ENCODE results near the gene EHHADH. TPM values are rescaled to one million over a fixed set of nuclear protein-coding genes. Genes with fewer than 3 reads are reported as not detected.

EHHADH gene
- total and polyA plus RNA-seq, 9 of the 15 experiments (the other 6 are each of a cell fraction or from before 2014, with no cell fraction given), result 3.6 to 6.4 (median 5.4) TPM

DNA sequence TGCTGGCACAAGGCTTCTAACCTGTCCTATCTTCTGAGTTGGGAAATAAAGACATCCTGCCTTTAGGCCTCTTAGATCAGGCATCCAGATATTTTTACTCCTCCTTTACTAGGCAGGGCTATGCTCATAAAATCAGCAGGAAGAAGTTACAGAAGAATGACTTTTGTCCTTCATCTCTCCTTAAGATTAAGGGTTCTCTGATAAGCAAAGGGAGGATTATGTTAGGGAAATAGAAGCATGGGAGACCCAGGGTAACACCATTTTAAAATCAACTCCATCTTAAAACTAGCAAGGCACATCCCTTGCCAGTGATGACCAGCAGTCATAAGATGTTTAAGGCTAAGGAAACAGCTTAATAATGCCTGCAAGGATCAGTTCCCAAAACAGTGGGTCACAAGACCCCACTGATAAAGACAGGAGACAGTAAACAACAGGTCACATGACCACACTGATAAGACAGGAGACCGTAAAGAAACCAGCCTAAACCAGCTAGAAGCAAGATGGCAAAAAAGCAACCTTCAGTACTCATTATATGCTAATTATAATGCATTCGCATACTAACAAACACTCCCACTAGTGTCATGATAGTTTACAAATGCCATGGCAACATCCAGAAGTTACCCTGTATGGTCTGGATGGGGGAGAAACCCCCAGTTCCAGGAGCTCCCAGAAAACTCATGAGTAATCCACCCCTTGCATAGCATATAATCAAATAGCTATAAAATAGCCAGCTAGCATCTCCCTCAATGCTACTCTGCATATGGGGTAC is 14.5 kb upstream of the EHHADH start (continued):
- TF ChIP-seq, protein P1, sequence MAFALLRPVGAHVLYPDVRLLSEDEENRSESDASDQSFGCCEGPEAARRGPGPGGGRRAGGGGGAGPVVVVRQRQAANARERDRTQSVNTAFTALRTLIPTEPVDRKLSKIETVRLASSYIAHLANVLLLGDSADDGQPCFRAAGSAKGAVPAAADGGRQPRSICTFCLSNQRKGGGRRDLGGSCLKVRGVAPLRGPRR (CRISPR knock-in tag; IDR thresholded peaks at IDR 0.05), result peak; percentile 65; the same call in 1 of the 2 replicates
- TF ChIP-seq, protein P2, sequence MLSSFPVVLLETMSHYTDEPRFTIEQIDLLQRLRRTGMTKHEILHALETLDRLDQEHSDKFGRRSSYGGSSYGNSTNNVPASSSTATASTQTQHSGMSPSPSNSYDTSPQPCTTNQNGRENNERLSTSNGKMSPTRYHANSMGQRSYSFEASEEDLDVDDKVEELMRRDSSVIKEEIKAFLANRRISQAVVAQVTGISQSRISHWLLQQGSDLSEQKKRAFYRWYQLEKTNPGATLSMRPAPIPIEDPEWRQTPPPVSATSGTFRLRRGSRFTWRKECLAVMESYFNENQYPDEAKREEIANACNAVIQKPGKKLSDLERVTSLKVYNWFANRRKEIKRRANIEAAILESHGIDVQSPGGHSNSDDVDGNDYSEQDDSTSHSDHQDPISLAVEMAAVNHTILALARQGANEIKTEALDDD (IDR thresholded peaks at IDR 0.05), result no peak
- TF ChIP-seq, protein P3, sequence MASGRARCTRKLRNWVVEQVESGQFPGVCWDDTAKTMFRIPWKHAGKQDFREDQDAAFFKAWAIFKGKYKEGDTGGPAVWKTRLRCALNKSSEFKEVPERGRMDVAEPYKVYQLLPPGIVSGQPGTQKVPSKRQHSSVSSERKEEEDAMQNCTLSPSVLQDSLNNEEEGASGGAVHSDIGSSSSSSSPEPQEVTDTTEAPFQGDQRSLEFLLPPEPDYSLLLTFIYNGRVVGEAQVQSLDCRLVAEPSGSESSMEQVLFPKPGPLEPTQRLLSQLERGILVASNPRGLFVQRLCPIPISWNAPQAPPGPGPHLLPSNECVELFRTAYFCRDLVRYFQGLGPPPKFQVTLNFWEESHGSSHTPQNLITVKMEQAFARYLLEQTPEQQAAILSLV (tag; IDR thresholded peaks at IDR 0.05), result no peak
- peak; percentile 82 for TF ChIP-seq HDAC8 (tag; IDR thresholded peaks at IDR 0.05)
- TF ChIP-seq, protein P4, sequence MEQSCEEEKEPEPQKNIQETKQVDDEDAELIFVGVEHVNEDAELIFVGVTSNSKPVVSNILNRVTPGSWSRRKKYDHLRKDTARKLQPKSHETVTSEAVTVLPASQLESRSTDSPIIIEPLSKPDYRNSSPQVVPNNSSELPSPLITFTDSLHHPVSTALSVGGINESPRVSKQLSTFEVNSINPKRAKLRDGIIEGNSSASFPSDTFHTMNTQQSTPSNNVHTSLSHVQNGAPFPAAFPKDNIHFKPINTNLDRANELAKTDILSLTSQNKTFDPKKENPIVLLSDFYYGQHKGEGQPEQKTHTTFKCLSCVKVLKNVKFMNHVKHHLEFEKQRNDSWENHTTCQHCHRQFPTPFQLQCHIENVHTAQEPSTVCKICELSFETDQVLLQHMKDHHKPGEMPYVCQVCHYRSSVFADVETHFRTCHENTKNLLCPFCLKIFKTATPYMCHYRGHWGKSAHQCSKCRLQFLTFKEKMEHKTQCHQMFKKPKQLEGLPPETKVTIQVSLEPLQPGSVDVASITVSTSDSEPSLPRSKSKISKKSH (CRISPR knock-in tag; IDR thresholded peaks at IDR 0.05), result no peak
- TF ChIP-seq DACH1 (IDR thresholded peaks at IDR 0.05; ENCODE audit: partially characterized antibody), result no peak
- peak; percentile 84; the same call in 1 of the 2 replicates for TF ChIP-seq ZNF589 (CRISPR knock-in tag; IDR thresholded peaks at IDR 0.05; ENCODE audit: low read depth)
- TF ChIP-seq, protein P5, sequence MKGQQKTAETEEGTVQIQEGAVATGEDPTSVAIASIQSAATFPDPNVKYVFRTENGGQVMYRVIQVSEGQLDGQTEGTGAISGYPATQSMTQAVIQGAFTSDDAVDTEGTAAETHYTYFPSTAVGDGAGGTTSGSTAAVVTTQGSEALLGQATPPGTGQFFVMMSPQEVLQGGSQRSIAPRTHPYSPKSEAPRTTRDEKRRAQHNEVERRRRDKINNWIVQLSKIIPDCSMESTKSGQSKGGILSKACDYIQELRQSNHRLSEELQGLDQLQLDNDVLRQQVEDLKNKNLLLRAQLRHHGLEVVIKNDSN (CRISPR knock-in tag; IDR thresholded peaks at IDR 0.05), result peak; percentile 58
- TF ChIP-seq HDAC1 (IDR thresholded peaks at IDR 0.05), result no peak
- no peak for TF ChIP-seq KDM2B (CRISPR knock-in tag; IDR thresholded peaks at IDR 0.05)
- TF ChIP-seq, protein P6, sequence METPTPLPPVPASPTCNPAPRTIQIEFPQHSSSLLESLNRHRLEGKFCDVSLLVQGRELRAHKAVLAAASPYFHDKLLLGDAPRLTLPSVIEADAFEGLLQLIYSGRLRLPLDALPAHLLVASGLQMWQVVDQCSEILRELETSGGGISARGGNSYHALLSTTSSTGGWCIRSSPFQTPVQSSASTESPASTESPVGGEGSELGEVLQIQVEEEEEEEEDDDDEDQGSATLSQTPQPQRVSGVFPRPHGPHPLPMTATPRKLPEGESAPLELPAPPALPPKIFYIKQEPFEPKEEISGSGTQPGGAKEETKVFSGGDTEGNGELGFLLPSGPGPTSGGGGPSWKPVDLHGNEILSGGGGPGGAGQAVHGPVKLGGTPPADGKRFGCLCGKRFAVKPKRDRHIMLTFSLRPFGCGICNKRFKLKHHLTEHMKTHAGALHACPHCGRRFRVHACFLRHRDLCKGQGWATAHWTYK (CRISPR knock-in tag; IDR thresholded peaks at IDR 0.05), result peak; percentile 62; the same call in 1 of the 2 replicates
- no peak for TF ChIP-seq POLR2AphosphoS5 (IDR thresholded peaks at IDR 0.05; ENCODE audit: control insufficient read depth, insufficient read depth, low read depth, low read length)
- no peak for TF ChIP-seq ZNF586 (CRISPR knock-in tag; conservative IDR thresholded peaks at IDR 0.05)
- TF ChIP-seq ZNF780A (CRISPR knock-in tag; IDR thresholded peaks at IDR 0.05), result no peak
- TF ChIP-seq TARDBP (IDR thresholded peaks at IDR 0.05), result no peak
- no peak for TF ChIP-seq IFI16 (CRISPR knock-in tag; IDR thresholded peaks at IDR 0.05)
- no peak for TF ChIP-seq TRIM28 (IDR thresholded peaks at IDR 0.05)
- no peak for TF ChIP-seq BDP1 (IDR thresholded peaks at IDR 0.05; ENCODE audit: insufficient read depth, insufficient read length)
- no peak for TF ChIP-seq PML (IDR thresholded peaks at IDR 0.05; ENCODE audit: low read length)
- TF ChIP-seq ZNF584 (CRISPR knock-in tag; IDR thresholded peaks at IDR 0.05; ENCODE audit: low read depth), result peak; percentile 77; the same call in 1 of the 2 replicates
- TF ChIP-seq ZNF644 (tag; IDR thresholded peaks at IDR 0.05; ENCODE audit: low read depth), result peak; percentile 90

Data from K562 (cell line).